Activated naive CD4-positive, alpha-beta T cell treated with anti-CD3 and anti-CD28 coated beads, Interleukin-2, amount 10 ng/mL, durations not matched to agents 7 days and 5 days (primary cell): ENCODE measurements around the gene AIFM2.

ENCODE experiments used
- CTCF ChIA-PET: fragments of 350-600 bp; sonication (Branson Sonifier 250); formaldehyde crosslinking; loops from one replicate; lab custom pipeline; 2021; ENCODE audit warnings: antibody characterized with exemption; lab: Charles Lee
- DNase-seq: peaks from one replicate; pipeline ENCODE4 v3.0.0-alpha.2; 2020
- H3K27ac Mint-ChIP-seq: one replicate; pipeline ENCODE4 v1.8.0; 2021; ENCODE audit warnings: mild to moderate bottlenecking, moderate library complexity, mixed read lengths
- H3K27me3 Mint-ChIP-seq: one replicate; pipeline ENCODE4 v1.8.0; 2021; ENCODE audit warnings: mild to moderate bottlenecking, mixed read lengths
- H3K36me3 Mint-ChIP-seq: one replicate; pipeline ENCODE4 v1.8.0; 2021; ENCODE audit warnings: mixed read lengths
- H3K4me1 Mint-ChIP-seq: one replicate; pipeline ENCODE4 v1.8.0; 2021; ENCODE audit warnings: mixed read lengths
- H3K4me3 Mint-ChIP-seq: one replicate; pipeline ENCODE4 v1.8.0; 2021; ENCODE audit warnings: mild to moderate bottlenecking, moderate library complexity, mixed read lengths
- H3K9me3 Mint-ChIP-seq: one replicate; pipeline ENCODE4 v1.8.0; 2021; ENCODE audit warnings: mixed read lengths

AIFM2 gene

GRCh38 chr10:70064486-70064885 is 68.1 kb downstream of the AIFM2 start:
- no peak for DNase-seq
- Mint-ChIP-seq H3K36me3 (no peaks in the 10 kb centered on the region), H3K4me3 (no peak overlapping the region), H3K27ac (no peak overlapping the region), H3K27me3 (peaks cover 26% of the 10 kb centered on the region), H3K9me3 (no peaks in the 10 kb centered on the region), H3K4me1 (no peaks in the 10 kb centered on the region)
- CTCF ChIA-PET: interaction anchor here (0.7 kb wide), 1 partner anchor 192 kb away, joined by 3 read pairs; no protein-coding TSS in a partner anchor

DNA sequence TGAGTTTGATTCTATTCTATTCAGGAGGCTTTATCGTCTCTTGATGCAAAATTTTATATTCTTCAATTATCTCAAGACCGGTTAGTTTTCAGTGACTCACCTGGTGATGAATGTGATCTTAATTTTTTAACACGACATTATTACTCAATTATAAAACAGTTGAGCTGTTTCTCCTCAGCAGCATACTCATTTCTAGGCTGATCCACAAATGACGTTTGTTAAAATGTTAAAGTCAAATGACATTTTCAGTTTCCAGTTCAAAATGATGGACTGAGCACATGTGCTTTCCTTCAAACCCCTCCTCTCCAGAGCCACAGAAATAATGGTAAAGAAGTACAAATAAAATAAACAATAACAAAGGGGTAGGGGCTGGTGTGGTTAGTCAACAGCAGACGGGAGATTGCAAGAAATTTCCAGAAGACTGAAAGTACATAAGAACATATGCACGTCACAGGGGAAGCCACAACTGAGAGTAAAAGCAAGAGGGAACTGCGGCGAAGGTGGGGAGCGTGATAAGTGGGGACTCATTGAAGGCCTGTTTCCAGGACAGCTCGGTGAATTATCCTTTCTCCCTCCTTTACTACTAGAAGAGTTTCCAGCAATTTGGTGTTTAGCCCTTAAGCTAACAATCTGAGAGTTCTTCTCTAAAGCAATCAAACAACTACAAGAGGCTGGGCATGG is 69.1 kb downstream of the AIFM2 start:
- Mint-ChIP-seq H3K4me3 (no peak overlapping the region), H3K4me1 (no peaks in the 10 kb centered on the region), H3K27me3 (peaks cover 33% of the 10 kb centered on the region), H3K36me3 (no peaks in the 10 kb centered on the region), H3K27ac (no peak overlapping the region), H3K9me3 (no peaks in the 10 kb centered on the region)
- no peak for DNase-seq
- CTCF ChIA-PET: no interaction called here
